K562 (cell line): ENCODE measurements around the gene FUT6. TPM values are rescaled to one million over a fixed set of nuclear protein-coding genes. Genes with fewer than 3 reads are reported as not detected.

Experiments used
- BCLAF1 ChIP-seq, 2 experiments: fragments of 450-650 bp in 1 of 2; IDR thresholded peaks; 2 replicates each; pipeline ENCODE4 v1.6.1; 2011 to 2017; ENCODE audit warnings: low read depth in 2 of 2, antibody characterized with exemption in 1 of 2, borderline replicate concordance in 1 of 2, low read length in 1 of 2, mild to moderate bottlenecking in 1 of 2, mixed read lengths in 1 of 2; ENCODE audit not compliant: control insufficient read depth in 1 of 2
- CBX3 ChIP-seq, 2 experiments: IDR thresholded peaks; 1 replicate in 1 of 2; 2 replicates in 1 of 2; pipeline ENCODE4 v1.6.1; 2012; ENCODE audit warnings: inconsistent platforms in 2 of 2, low read length in 2 of 2, borderline replicate concordance in 1 of 2, control low read depth in 1 of 2
- CBX5 ChIP-seq: IDR thresholded peaks from 2 replicates; pipeline ENCODE4 v1.6.1; 2014; ENCODE audit warnings: low read depth, borderline replicate concordance
- CREB5 ChIP-seq: fragments of 250-450 bp; sonication (Bioruptor Pico); IDR thresholded peaks from 2 replicates; pipeline ENCODE4 v1.5.0; 2020; ENCODE audit warnings: mild to moderate bottlenecking
- FOXP1 ChIP-seq: sonication (generic); formaldehyde crosslinking; IDR thresholded peaks from 2 replicates; pipeline ENCODE4 v1.8.0; 2022; ENCODE audit warnings: mild to moderate bottlenecking, missing genetic modification reagents
- HCFC1 ChIP-seq: IDR thresholded peaks from 2 replicates; pipeline ENCODE4 v1.6.1; 2012; ENCODE audit warnings: low read depth, low read length, improper control_type of control experiment
- MLLT1 ChIP-seq, 2 experiments: fragments of 450-650 bp; IDR thresholded peaks; 2 replicates each; pipeline ENCODE4 v1.6.1; 2016
- MTA3 ChIP-seq: fragments of 450-650 bp; formaldehyde crosslinking; IDR thresholded peaks from 2 replicates; pipeline ENCODE4 v1.6.1; 2017; ENCODE audit warnings: mild to moderate bottlenecking, borderline replicate concordance
- NCOA4 ChIP-seq: fragments of 450-650 bp; IDR thresholded peaks from 2 replicates; pipeline ENCODE4 v1.6.1; 2018; ENCODE audit warnings: mild to moderate bottlenecking; ENCODE audit not compliant: partially characterized antibody
- NR2F6 ChIP-seq: fragments of 450-650 bp; formaldehyde crosslinking; IDR thresholded peaks from 2 replicates; pipeline ENCODE4 v1.4.0; 2020; ENCODE audit warnings: mild to moderate bottlenecking
- POLR2G ChIP-seq: fragments of 200-400 bp; formaldehyde crosslinking; IDR thresholded peaks from 2 replicates; pipeline ENCODE4 v1.6.1; 2017; ENCODE audit warnings: low read depth, mild to moderate bottlenecking, antibody characterized with exemption, low read length, moderate library complexity
- TRIM24 ChIP-seq, 2 experiments: fragments of 450-650 bp; IDR thresholded peaks; 2 replicates each; pipeline ENCODE4 v1.6.1; 2016
- ZNF146 ChIP-seq: IDR thresholded peaks from one replicate; pipeline ENCODE4 v1.6.1; 2018; ENCODE audit warnings: missing compliant biosample characterization; ENCODE audit not compliant: unreplicated experiment
- ZNF277 ChIP-seq: fragments of 250-450 bp; sonication (Bioruptor Pico); IDR thresholded peaks from 2 replicates; pipeline ENCODE4 v1.8.0; 2022; ENCODE audit warnings: inconsistent platforms, mild to moderate bottlenecking, moderate library complexity, borderline replicate concordance
- ZNF398 ChIP-seq: fragments of 250-450 bp; sonication (Bioruptor Pico); IDR thresholded peaks from 2 replicates; pipeline ENCODE4 v1.8.0; 2021; ENCODE audit warnings: moderate library complexity, mild to moderate bottlenecking, inconsistent platforms
- ZNF717 ChIP-seq: fragments of 250-450 bp; sonication (Bioruptor Pico); IDR thresholded peaks from 2 replicates; pipeline ENCODE4 v1.5.0; 2021
- polyA plus RNA-seq, 8 experiments: library from polyadenylated mRNA; depleted of rRNA in 4 of 8; stranded (reverse) in 5 of 8; unstranded in 3 of 8; fragments of >200 nt; fragmentation: Nextera tagmentation in 2 of 8; fragmentation: Illumina TruSeq in 1 of 8; extraction: Ambion mirVana in 2 of 8; extraction: Trizol in 1 of 8; gene quantifications; 2 replicates each; pipeline versions ENCODE4 v1.2.1 to v1.2.3, GENCODE V29; 2011 to 2014; ENCODE audit warnings: inconsistent platforms in 1 of 8, missing spikeins in 1 of 8
- total RNA-seq, 7 experiments: library from RNA; depleted of rRNA in 6 of 7; stranded (reverse); fragments of >200 nt in 6 of 7; fragmentation: Illumina TruSeq in 2 of 7; extraction: Trizol in 2 of 7; gene quantifications; 2 replicates each; pipeline versions ENCODE4 v1.2.1 to v1.2.3, GENCODE V29; 2011 to 2021; ENCODE audit warnings: low replicate concordance in 1 of 7

FUT6 gene
- total and polyA plus RNA-seq, 9 of the 15 experiments (the other 6 are each of a cell fraction or from before 2014, with no cell fraction given) = 0.04 TPM; not detected in 8

- TF ChIP-seq MLLT1 (IDR thresholded peaks at IDR 0.05) (peak in 1 of 2 experiments; percentile 70; a peak in 2 of 4 replicates), HCFC1 (peak; percentile 60), NCOA4 (no peak), TRIM24 (IDR thresholded peaks at IDR 0.05) (peak in 1 of 2 experiments; percentile 79; a peak in 3 of 4 replicates), CBX5 (no peak), ZNF717 (no peak), CBX3 (IDR thresholded peaks at IDR 0.05; ENCODE audit: borderline replicate concordance in 1 of 2, low read length in 2 of 2) (no peak; a peak in 1 of 3 replicates), MTA3 (peak; percentile 94), ZNF277 (CRISPR knock-in tag) (no peak), POLR2G (peak; percentile 100), ZNF146 (CRISPR knock-in tag) (no peak), ZNF398 (CRISPR knock-in tag) (no peak), FOXP1 (CRISPR knock-in tag) (peak; percentile 90; the same call in 1 of the 2 replicates), NR2F6 (CRISPR knock-in tag) (no peak), CREB5 (CRISPR knock-in tag) (no peak), BCLAF1 (IDR thresholded peaks at IDR 0.05; ENCODE audit: borderline replicate concordance in 1 of 2, control insufficient read depth in 1 of 2, low read depth in 2 of 2, low read length in 1 of 2) (no peak)
Measured at GRCh38 chr19:5827891-5828660, 11.4 kb downstream of the FUT6 start (continued).
